ENCODE data around the gene DCAF6.

Gene DCAF6

DNA sequence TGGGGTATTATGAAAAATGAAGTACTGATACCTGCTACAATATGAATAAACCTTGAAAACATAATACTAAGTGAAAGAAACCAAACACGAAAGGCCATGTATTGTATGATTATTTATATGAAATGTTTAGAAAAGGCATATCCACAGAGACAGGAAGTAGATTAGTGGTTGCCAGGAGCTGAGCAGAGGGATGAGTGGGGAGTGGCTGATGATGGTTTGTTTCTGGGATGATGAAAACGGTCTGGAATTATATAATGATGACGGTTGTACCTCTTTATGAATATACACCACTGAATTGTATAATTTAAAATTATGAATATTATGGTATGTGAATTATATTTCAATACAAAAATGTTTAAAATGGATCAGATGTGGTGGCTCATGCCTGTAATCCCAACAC is 64.2 kb downstream of the DCAF6 start:
- TF ChIP-seq, protein P1, sequence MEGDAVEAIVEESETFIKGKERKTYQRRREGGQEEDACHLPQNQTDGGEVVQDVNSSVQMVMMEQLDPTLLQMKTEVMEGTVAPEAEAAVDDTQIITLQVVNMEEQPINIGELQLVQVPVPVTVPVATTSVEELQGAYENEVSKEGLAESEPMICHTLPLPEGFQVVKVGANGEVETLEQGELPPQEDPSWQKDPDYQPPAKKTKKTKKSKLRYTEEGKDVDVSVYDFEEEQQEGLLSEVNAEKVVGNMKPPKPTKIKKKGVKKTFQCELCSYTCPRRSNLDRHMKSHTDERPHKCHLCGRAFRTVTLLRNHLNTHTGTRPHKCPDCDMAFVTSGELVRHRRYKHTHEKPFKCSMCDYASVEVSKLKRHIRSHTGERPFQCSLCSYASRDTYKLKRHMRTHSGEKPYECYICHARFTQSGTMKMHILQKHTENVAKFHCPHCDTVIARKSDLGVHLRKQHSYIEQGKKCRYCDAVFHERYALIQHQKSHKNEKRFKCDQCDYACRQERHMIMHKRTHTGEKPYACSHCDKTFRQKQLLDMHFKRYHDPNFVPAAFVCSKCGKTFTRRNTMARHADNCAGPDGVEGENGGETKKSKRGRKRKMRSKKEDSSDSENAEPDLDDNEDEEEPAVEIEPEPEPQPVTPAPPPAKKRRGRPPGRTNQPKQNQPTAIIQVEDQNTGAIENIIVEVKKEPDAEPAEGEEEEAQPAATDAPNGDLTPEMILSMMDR (IDR thresholded peaks at IDR 0.05; ENCODE audit: insufficient read depth, low read length, poor library complexity, severe bottlenecking): no peak
- TF ChIP-seq EZH2phosphoT487 (conservative IDR thresholded peaks at IDR 0.05; ENCODE audit: low read length): no peak
- H3K27ac ChIP-seq (ENCODE audit: low read depth, low read length): no peak overlapping the region
- no peaks in the 10 kb centered on the region for H3K79me2 ChIP-seq (ENCODE audit: insufficient read depth, low read length)
- H2AFZ ChIP-seq (ENCODE audit: low read depth, low read length, severe bottlenecking): no peak overlapping the region
- H3F3A ChIP-seq (ENCODE audit: insufficient read depth): no peaks in the 10 kb centered on the region; the same call in 1 of the 2 replicates
- H3K9me2 ChIP-seq (replicated peaks; ENCODE audit: insufficient read depth, low read length): no peaks in the 10 kb centered on the region
- no peak overlapping the region for H3K4me2 ChIP-seq (ENCODE audit: low read depth, low read length, poor library complexity, severe bottlenecking)
- H3K9me3 ChIP-seq (ENCODE audit: insufficient read depth, low read length): no peaks in the 10 kb centered on the region
- no peaks in the 10 kb centered on the region; the same call in 1 of the 2 replicates for H3K36me3 ChIP-seq (ENCODE audit: low read length)
- no peak overlapping the region for H3K4me3 ChIP-seq (ENCODE audit: insufficient read depth, low read length, poor library complexity, severe bottlenecking)
- no peaks in the 10 kb centered on the region for H4K20me1 ChIP-seq (ENCODE audit: low read depth, low read length)
- H3K9ac ChIP-seq (ENCODE audit: low read length): no peak overlapping the region
- no peaks in the 10 kb centered on the region for H3K27me3 ChIP-seq (ENCODE audit: low read length)

DNA sequence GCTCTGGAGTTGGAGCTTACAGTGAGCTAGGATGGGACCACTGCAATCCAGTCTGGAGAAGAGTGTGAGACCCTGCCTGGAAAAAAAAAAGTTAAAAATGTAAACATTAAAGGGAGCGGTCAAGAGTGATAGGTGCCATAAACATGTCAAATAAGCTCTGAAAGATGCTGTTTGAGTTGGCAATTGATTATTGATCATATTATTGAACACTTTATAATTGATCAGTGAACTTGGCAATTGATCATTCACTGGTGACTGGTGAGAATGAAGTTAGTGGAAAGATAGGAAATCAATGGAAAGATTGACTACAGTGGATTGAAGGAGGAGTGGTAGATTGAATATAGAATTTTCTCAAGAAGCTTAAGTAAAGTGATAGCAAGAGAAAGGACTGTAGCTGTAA is 64.7 kb downstream of the DCAF6 start:
- no peaks in the 10 kb centered on the region; the same call in 1 of the 2 replicates for H3F3A ChIP-seq (ENCODE audit: insufficient read depth)
- H3K9me2 ChIP-seq (replicated peaks; ENCODE audit: insufficient read depth, low read length): no peaks in the 10 kb centered on the region
- no peaks in the 10 kb centered on the region for H3K79me2 ChIP-seq (ENCODE audit: insufficient read depth, low read length)

DNA sequence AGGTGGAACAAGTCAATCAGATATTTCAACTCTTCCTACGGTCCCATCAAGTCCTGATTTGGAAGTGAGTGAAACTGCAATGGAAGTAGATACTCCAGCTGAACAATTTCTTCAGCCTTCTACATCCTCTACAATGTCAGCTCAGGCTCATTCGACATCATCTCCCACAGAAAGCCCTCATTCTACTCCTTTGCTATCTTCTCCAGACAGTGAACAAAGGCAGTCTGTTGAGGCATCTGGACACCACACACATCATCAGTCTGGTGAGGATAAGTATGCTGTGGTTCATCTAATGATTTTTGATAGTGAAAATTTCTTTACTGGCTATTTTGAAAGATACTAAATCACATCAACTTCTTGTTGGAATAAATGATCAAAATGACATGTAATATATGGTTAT is 68.0 kb downstream of the DCAF6 start:
- Histone ChIP-seq H3K27me3 (ENCODE audit: low read length) (no peaks in the 10 kb centered on the region), H3K27ac (ENCODE audit: low read depth, low read length) (no peak overlapping the region), H3F3A (ENCODE audit: insufficient read depth) (no peaks in the 10 kb centered on the region; the same call in 1 of the 2 replicates), H2AFZ (ENCODE audit: low read depth, low read length, severe bottlenecking) (no peak overlapping the region), H3K79me2 (ENCODE audit: insufficient read depth, low read length) (no peaks in the 10 kb centered on the region), H3K9ac (ENCODE audit: low read length) (no peak overlapping the region), H3K4me3 (ENCODE audit: insufficient read depth, low read length, poor library complexity, severe bottlenecking) (no peak overlapping the region), H4K20me1 (ENCODE audit: low read depth, low read length) (no peaks in the 10 kb centered on the region), H3K9me3 (ENCODE audit: insufficient read depth, low read length) (no peaks in the 10 kb centered on the region), H3K36me3 (ENCODE audit: low read length) (no peaks in the 10 kb centered on the region; the same call in 1 of the 2 replicates), H3K4me2 (ENCODE audit: low read depth, low read length, poor library complexity, severe bottlenecking) (no peak overlapping the region), H3K9me2 (replicated peaks; ENCODE audit: insufficient read depth, low read length) (no peaks in the 10 kb centered on the region)
- TF ChIP-seq EZH2phosphoT487 (conservative IDR thresholded peaks at IDR 0.05; ENCODE audit: low read length): no peak
- TF ChIP-seq, protein P1 (IDR thresholded peaks at IDR 0.05; ENCODE audit: insufficient read depth, low read length, poor library complexity, severe bottlenecking): no peak

More for the DNA sequence above, 64.7 kb downstream of the DCAF6 start:
- Histone ChIP-seq H3K4me3 (ENCODE audit: insufficient read depth, low read length, poor library complexity, severe bottlenecking) (no peak overlapping the region), H3K9ac (ENCODE audit: low read length) (no peak overlapping the region), H3K4me2 (ENCODE audit: low read depth, low read length, poor library complexity, severe bottlenecking) (no peak overlapping the region), H3K36me3 (ENCODE audit: low read length) (no peaks in the 10 kb centered on the region; the same call in 1 of the 2 replicates), H4K20me1 (ENCODE audit: low read depth, low read length) (no peaks in the 10 kb centered on the region), H3K27ac (ENCODE audit: low read depth, low read length) (no peak overlapping the region), H2AFZ (ENCODE audit: low read depth, low read length, severe bottlenecking) (no peak overlapping the region), H3K27me3 (ENCODE audit: low read length) (no peaks in the 10 kb centered on the region), H3K9me3 (ENCODE audit: insufficient read depth, low read length) (no peaks in the 10 kb centered on the region)
- TF ChIP-seq, protein P1 (IDR thresholded peaks at IDR 0.05; ENCODE audit: insufficient read depth, low read length, poor library complexity, severe bottlenecking): no peak
- TF ChIP-seq EZH2phosphoT487 (conservative IDR thresholded peaks at IDR 0.05; ENCODE audit: low read length): no peak

Measured in SU-DHL-6 (cell line).